Erythroblast (primary cell): Measurements from ENCODE around the gene SOX6.

Experiments used
- GATA1 ChIP-seq: IDR thresholded peaks from 2 replicates; pipeline ENCODE4 v1.6.1; 2011; ENCODE audit warnings: low read depth, mild to moderate bottlenecking, control low read depth, low read length, moderate library complexity
- POLR2A ChIP-seq: IDR thresholded peaks from 2 replicates; pipeline ENCODE4 v1.6.1; 2011; ENCODE audit warnings: mild to moderate bottlenecking, low read length

- no peak for TF ChIP-seq POLR2A
- TF ChIP-seq GATA1 = no peak
Observed at GRCh38 chr11:16336721-16337120, 19.6 kb downstream of the SOX6 start.
